IMR-90 (cell line): Measurements from ENCODE around the gene RECK. TPM values are rescaled to one million over a fixed set of nuclear protein-coding genes. Genes with fewer than 3 reads are reported as not detected.

Experiments
- ATAC-seq: fragments of 200-7000 bp; cut with Tn5 transposase; 2 replicates; pipeline ENCODE4 v1.9.1; 2020; ENCODE audit warnings: low read depth, mild to moderate bottlenecking, moderate library complexity
- BruUV-seq: library from RNA; stranded (reverse); fragments of 400-500 nt; replicated peaks from 2 replicates; lab custom pipeline; 2021; lab: Mats Ljungman, UMichigan
- CTCF ChIA-PET: fragments of 300-600 bp; formaldehyde crosslinking; extraction: SDS; loops from one replicate; lab custom pipeline; 2021; ENCODE audit warnings: antibody characterized with exemption; lab: Yijun Ruan, JAX
- POLR2A ChIA-PET: fragments of 300-600 bp; sonication (Branson Sonifier 250); formaldehyde crosslinking; loops from one replicate; lab custom pipeline; 2022; ENCODE audit warnings: antibody characterized with exemption; ENCODE audit not compliant: unreplicated experiment; lab: Charles Lee
- DNase-seq: peaks from one replicate; pipeline ENCODE4 v3.0.0; 2013
- H2AFZ ChIP-seq: replicated peaks from 2 replicates; pipeline ENCODE3; 2013; ENCODE audit warnings: low read length, mild to moderate bottlenecking; ENCODE audit not compliant: poor library complexity
- H2AK5ac ChIP-seq: 2 replicates; pipeline ENCODE4 v1.6.1; 2013; ENCODE audit warnings: low read depth, low read length, inconsistent platforms
- H2AK9ac ChIP-seq: replicated peaks from 2 replicates; pipeline ENCODE3; 2013; ENCODE audit warnings: mild to moderate bottlenecking, low read depth, low read length, moderate library complexity; ENCODE audit not compliant: poor library complexity
- H2BK120ac ChIP-seq: 2 replicates; pipeline ENCODE4 v1.6.1; 2013; ENCODE audit warnings: low read depth, low read length, inconsistent platforms
- H2BK15ac ChIP-seq: 3 replicates; pipeline ENCODE4 v1.6.1; 2013; ENCODE audit warnings: low read depth, low read length, inconsistent platforms
- H2BK20ac ChIP-seq: 2 replicates; pipeline ENCODE4 v1.6.1; 2013; ENCODE audit warnings: low read depth, mild to moderate bottlenecking, inconsistent platforms, low read length, moderate library complexity
- H2BK5ac ChIP-seq: 2 replicates; pipeline ENCODE4 v1.6.1; 2013; ENCODE audit warnings: mild to moderate bottlenecking, low read depth, low read length, inconsistent platforms; ENCODE audit not compliant: poor library complexity, severe bottlenecking
- H3K14ac ChIP-seq: replicated peaks from 2 replicates; pipeline ENCODE4 v1.6.1; 2013; ENCODE audit warnings: low read depth, low read length, inconsistent platforms
- H3K18ac ChIP-seq: 2 replicates; pipeline ENCODE4 v1.6.1; 2013; ENCODE audit warnings: low read depth, low read length, control low read depth
- H3K23ac ChIP-seq: 2 replicates; pipeline ENCODE4 v1.6.1; 2013; ENCODE audit warnings: low read depth, low read length, inconsistent platforms
- H3K27ac ChIP-seq: 2 replicates; pipeline ENCODE4 v1.5.1; 2013; ENCODE audit warnings: mild to moderate bottlenecking, control low read depth, low read length; ENCODE audit not compliant: insufficient read depth
- H3K27me3 ChIP-seq: 2 replicates; pipeline ENCODE4 v1.6.1; 2013; ENCODE audit warnings: low read length; ENCODE audit not compliant: control insufficient read depth, insufficient read depth
- H3K36me3 ChIP-seq: 2 replicates; pipeline ENCODE4 v1.6.1; 2013; ENCODE audit warnings: low read length, mixed read lengths; ENCODE audit not compliant: control insufficient read depth, insufficient read depth
- H3K4ac ChIP-seq: 2 replicates; pipeline ENCODE4 v1.6.1; 2013; ENCODE audit warnings: low read depth, low read length, inconsistent platforms
- H3K4me1 ChIP-seq: 2 replicates; pipeline ENCODE4 v1.6.1; 2013; ENCODE audit warnings: low read length, mixed read lengths; ENCODE audit not compliant: control insufficient read depth, insufficient read depth
- H3K4me2 ChIP-seq: 2 replicates; pipeline ENCODE4 v1.6.1; 2013; ENCODE audit warnings: low read depth, mild to moderate bottlenecking, control low read depth, low read length, moderate library complexity
- H3K4me3 ChIP-seq: 2 replicates; pipeline ENCODE4 v1.5.1; 2013; ENCODE audit warnings: low read depth, mild to moderate bottlenecking, control low read depth, low read length, moderate library complexity; ENCODE audit not compliant: insufficient read depth
- H3K56ac ChIP-seq: 2 replicates; pipeline ENCODE4 v1.6.1; 2013; ENCODE audit warnings: low read length, inconsistent platforms; ENCODE audit not compliant: insufficient read depth; ENCODE audit errors: extremely low read depth
- H3K79me1 ChIP-seq, 2 experiments: 2 replicates each; pipeline ENCODE4 v1.6.1; 2013; ENCODE audit warnings: low read length in 2 of 2, inconsistent platforms in 1 of 2, low read depth in 1 of 2
- H3K9ac ChIP-seq: 2 replicates; pipeline ENCODE4 v1.6.1; 2013; ENCODE audit warnings: low read depth, low read length, control low read depth
- H3K9me1 ChIP-seq: 2 replicates; pipeline ENCODE4 v1.6.1; 2013; ENCODE audit warnings: low read length, inconsistent platforms; ENCODE audit not compliant: insufficient read depth
- H3K9me3 ChIP-seq: 2 replicates; pipeline ENCODE4 v1.6.1; 2013; ENCODE audit warnings: low read length; ENCODE audit not compliant: control insufficient read depth, insufficient read depth
- H4K20me1 ChIP-seq: 2 replicates; pipeline ENCODE4 v1.6.1; 2013; ENCODE audit warnings: low read length, inconsistent platforms; ENCODE audit not compliant: insufficient read depth
- H4K5ac ChIP-seq: 2 replicates; pipeline ENCODE4 v1.6.1; 2013; ENCODE audit warnings: mild to moderate bottlenecking, low read depth, low read length, control low read depth
- H4K8ac ChIP-seq, 2 experiments: 2 replicates each; pipeline ENCODE4 v1.6.1; 2013; ENCODE audit warnings: low read depth in 2 of 2, low read length in 2 of 2, control low read depth in 1 of 2, inconsistent platforms in 1 of 2
- H4K91ac ChIP-seq: 2 replicates; pipeline ENCODE4 v1.6.1; 2013; ENCODE audit warnings: low read depth, low read length, inconsistent platforms; ENCODE audit not compliant: insufficient read depth
- BHLHE40 ChIP-seq: fragments of 150-350 bp; IDR thresholded peaks from 2 replicates; pipeline ENCODE4 v1.6.1; 2016; ENCODE audit warnings: mild to moderate bottlenecking, low read depth, low read length
- CEBPB ChIP-seq: IDR thresholded peaks from 2 replicates; pipeline ENCODE4 v1.6.1; 2012; ENCODE audit warnings: low read depth, low read length, improper control_type of control experiment
- CHD1 ChIP-seq: IDR thresholded peaks from 2 replicates; pipeline ENCODE4 v1.6.1; 2012; ENCODE audit warnings: low read depth, low read length, improper control_type of control experiment
- FOS ChIP-seq: fragments of 150-350 bp; IDR thresholded peaks from 2 replicates; pipeline ENCODE4 v1.6.1; 2016; ENCODE audit warnings: low read depth, low read length
- MAFK ChIP-seq: IDR thresholded peaks from 2 replicates; pipeline ENCODE4 v1.6.1; 2012; ENCODE audit warnings: low read depth, low read length, improper control_type of control experiment
- MAZ ChIP-seq: IDR thresholded peaks from 2 replicates; pipeline ENCODE4 v1.6.1; 2012; ENCODE audit warnings: low read depth, mild to moderate bottlenecking, low read length, improper control_type of control experiment, moderate library complexity, borderline replicate concordance
- MXI1 ChIP-seq: IDR thresholded peaks from 2 replicates; pipeline ENCODE4 v1.6.1; 2012; ENCODE audit warnings: low read depth, mild to moderate bottlenecking, low read length, moderate library complexity, borderline replicate concordance
- NFE2L2 ChIP-seq: fragments of 150-350 bp; IDR thresholded peaks from 2 replicates; pipeline ENCODE4 v1.6.1; 2016; ENCODE audit warnings: low read depth, mild to moderate bottlenecking, low read length
- POLR2A ChIP-seq: IDR thresholded peaks from 2 replicates; pipeline ENCODE4 v1.6.1; 2012; ENCODE audit warnings: mild to moderate bottlenecking, low read depth, low read length
- RAD21 ChIP-seq: IDR thresholded peaks from 2 replicates; pipeline ENCODE4 v1.6.1; 2012; ENCODE audit warnings: low read length, improper control_type of control experiment
- RCOR1 ChIP-seq: IDR thresholded peaks from 2 replicates; pipeline ENCODE4 v1.6.1; 2012; ENCODE audit warnings: mild to moderate bottlenecking, low read length, improper control_type of control experiment; ENCODE audit not compliant: insufficient replicate concordance
- RFX5 ChIP-seq: IDR thresholded peaks from 2 replicates; pipeline ENCODE4 v1.8.0; 2012; ENCODE audit warnings: low read depth, mild to moderate bottlenecking, low read length, moderate library complexity
- SMC3 ChIP-seq: fragments of 150-350 bp; IDR thresholded peaks from 2 replicates; pipeline ENCODE4 v1.6.1; 2016; ENCODE audit warnings: low read depth, mild to moderate bottlenecking, antibody characterized with exemption, low read length, moderate library complexity
- WGBS, 2 experiments: methylation state at CpG; one replicate each; pipeline versions ENCODE4 v1.1.5 to v1.1.7; 2013; ENCODE audit warnings: missing lambda C conversion rate in 2 of 2; ENCODE audit not compliant: insufficient read length in 1 of 2; ENCODE audit errors: extremely low coverage in 2 of 2; 5-methylcytosine and 5-hydroxymethylcytosine counted together
- dilution Hi-C: fragments of 300-500 bp; cut with HindIII; formaldehyde crosslinking; loops from one replicate; pipeline ENCODE4 v1.14.3; 2018; ENCODE audit warnings: low sequenced_read_pairs; ENCODE audit not compliant: unreplicated experiment
- in situ Hi-C: fragments of 300-500 bp; cut with MboI; formaldehyde crosslinking; loops from 3 replicates; pipeline ENCODE4 v1.14.3; 2019; ENCODE audit warnings: low sequenced_read_pairs, inconsistent platforms, mixed read lengths
- intact Hi-C: fragments of 100-400 bp; cut with micrococcal nuclease; formaldehyde crosslinking; loops from 2 replicates; pipeline ENCODE4 v1.10.0; 2022
- polyA plus RNA-seq, 3 experiments: library from polyadenylated mRNA; depleted of rRNA; stranded (reverse); fragments of >200 nt; gene quantifications; 2 replicates each; pipeline ENCODE4 v1.2.3, GENCODE V29; 2012; ENCODE audit warnings: low replicate concordance in 1 of 3
- total RNA-seq: library from RNA; depleted of rRNA; stranded (reverse); fragments of >200 nt; gene quantifications from 2 replicates; pipeline ENCODE4 v1.2.3, GENCODE V29; 2012
- TF ChIP-seq, protein P1 (sequence below): conservative IDR thresholded peaks from 2 replicates; pipeline ENCODE4 v1.5.1; 2012; ENCODE audit warnings: mild to moderate bottlenecking, low read depth, low read length, improper control_type of control experiment
- TF ChIP-seq, protein P2 (sequence below): fragments of 150-350 bp; IDR thresholded peaks from 2 replicates; pipeline ENCODE4 v1.6.1; 2016; ENCODE audit warnings: low read depth, mild to moderate bottlenecking, low read length, moderate library complexity, borderline replicate concordance
- TF ChIP-seq, protein P3 (sequence below): fragments of 150-350 bp; IDR thresholded peaks from 2 replicates; pipeline ENCODE4 v1.6.1; 2017; ENCODE audit warnings: mild to moderate bottlenecking, antibody characterized with exemption, low read length, low read depth

RECK gene
- total and polyA plus RNA-seq, 2 of the 4 experiments (the other 2 are of a cell fraction): 23.5 to 44.0 TPM

DNA sequence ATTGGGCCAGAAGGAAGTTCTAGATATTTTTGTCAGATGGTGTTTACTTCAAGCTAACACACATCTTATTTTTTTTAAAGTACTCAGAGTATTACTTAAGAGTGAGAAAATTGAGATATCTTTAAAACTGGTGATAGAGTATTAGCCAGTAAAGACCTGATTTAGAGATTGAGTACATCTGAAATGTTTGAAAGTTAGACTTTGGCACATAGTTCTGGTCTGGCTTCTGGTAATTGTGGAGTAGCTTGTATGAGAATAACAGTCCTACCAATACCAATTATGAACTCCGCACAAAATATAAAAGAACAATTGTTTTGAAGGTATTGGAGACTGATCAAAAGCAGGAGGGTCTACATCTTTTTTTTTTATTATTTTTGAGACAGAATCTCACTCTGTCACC, 55.3 kb downstream of the RECK start:
- Histone ChIP-seq H2BK20ac (peak overlapping the region; percentile 62; the same call in 1 of the 2 replicates), H2AK9ac (no peak overlapping the region), H3K27me3 (no peaks in the 10 kb centered on the region), H3K9ac (peak overlapping the region; percentile 39; the same call in 1 of the 2 replicates), H2BK120ac (peak overlapping the region; percentile 86), H3K9me3 (no peaks in the 10 kb centered on the region), H3K4me1 (peaks cover 21% of the 10 kb centered on the region), H2AFZ (no peak overlapping the region), H4K8ac (peak overlapping the region; percentile 82 to 94), H2BK5ac (peak overlapping the region; percentile 100), H3K18ac (peak overlapping the region; percentile 100), H3K4me3 (no peak overlapping the region), H3K23ac (peak overlapping the region; percentile 64; the same call in 1 of the 2 replicates), H3K14ac (peak overlapping the region; percentile 88), H4K91ac (peak overlapping the region; percentile 77), H3K4me2 (peak overlapping the region; percentile 81), H3K56ac (peak overlapping the region; percentile 96), H3K36me3 (peaks cover 6% of the 10 kb centered on the region), H3K9me1 (peaks cover 7% of the 10 kb centered on the region; the same call in 1 of the 2 replicates), H3K27ac (peak overlapping the region; percentile 99), H2AK5ac (no peak overlapping the region), H4K20me1 (no peaks in the 10 kb centered on the region; the same call in 1 of the 2 replicates), H2BK15ac (peak overlapping the region; percentile 87), H4K5ac (peak overlapping the region; percentile 98), H3K79me1 (peaks cover 15 to 19% of the 10 kb centered on the region in 2 experiments; a peak in 3 of 4 replicates), H3K4ac (peak overlapping the region; percentile 77)
- WGBS, 2 experiments: no CpG with 5 or more reads among the region's 1 CpG
- in situ Hi-C loops (no loop called here), dilution Hi-C loops (no loop called here), intact Hi-C loops (no loop called here)
- CTCF ChIA-PET: interaction anchor here (0.6 to 1.1 kb wide), 2 partner anchors 10 to 83 kb away, joined by 3 read pairs; no protein-coding TSS in a partner anchor
- ATAC-seq: no peak
- DNase-seq: no peak
- BruUV-seq: no TSS peak
- POLR2A ChIA-PET: no interaction called here
- no peak for TF ChIP-seq MAZ
- TF ChIP-seq, protein P1, sequence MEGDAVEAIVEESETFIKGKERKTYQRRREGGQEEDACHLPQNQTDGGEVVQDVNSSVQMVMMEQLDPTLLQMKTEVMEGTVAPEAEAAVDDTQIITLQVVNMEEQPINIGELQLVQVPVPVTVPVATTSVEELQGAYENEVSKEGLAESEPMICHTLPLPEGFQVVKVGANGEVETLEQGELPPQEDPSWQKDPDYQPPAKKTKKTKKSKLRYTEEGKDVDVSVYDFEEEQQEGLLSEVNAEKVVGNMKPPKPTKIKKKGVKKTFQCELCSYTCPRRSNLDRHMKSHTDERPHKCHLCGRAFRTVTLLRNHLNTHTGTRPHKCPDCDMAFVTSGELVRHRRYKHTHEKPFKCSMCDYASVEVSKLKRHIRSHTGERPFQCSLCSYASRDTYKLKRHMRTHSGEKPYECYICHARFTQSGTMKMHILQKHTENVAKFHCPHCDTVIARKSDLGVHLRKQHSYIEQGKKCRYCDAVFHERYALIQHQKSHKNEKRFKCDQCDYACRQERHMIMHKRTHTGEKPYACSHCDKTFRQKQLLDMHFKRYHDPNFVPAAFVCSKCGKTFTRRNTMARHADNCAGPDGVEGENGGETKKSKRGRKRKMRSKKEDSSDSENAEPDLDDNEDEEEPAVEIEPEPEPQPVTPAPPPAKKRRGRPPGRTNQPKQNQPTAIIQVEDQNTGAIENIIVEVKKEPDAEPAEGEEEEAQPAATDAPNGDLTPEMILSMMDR: no peak
- no peak for TF ChIP-seq RFX5
- no peak for TF ChIP-seq RAD21
- no peak for TF ChIP-seq SMC3
- TF ChIP-seq POLR2A: no peak
- TF ChIP-seq FOS: no peak
- no peak for TF ChIP-seq MXI1
- TF ChIP-seq, protein P2, sequence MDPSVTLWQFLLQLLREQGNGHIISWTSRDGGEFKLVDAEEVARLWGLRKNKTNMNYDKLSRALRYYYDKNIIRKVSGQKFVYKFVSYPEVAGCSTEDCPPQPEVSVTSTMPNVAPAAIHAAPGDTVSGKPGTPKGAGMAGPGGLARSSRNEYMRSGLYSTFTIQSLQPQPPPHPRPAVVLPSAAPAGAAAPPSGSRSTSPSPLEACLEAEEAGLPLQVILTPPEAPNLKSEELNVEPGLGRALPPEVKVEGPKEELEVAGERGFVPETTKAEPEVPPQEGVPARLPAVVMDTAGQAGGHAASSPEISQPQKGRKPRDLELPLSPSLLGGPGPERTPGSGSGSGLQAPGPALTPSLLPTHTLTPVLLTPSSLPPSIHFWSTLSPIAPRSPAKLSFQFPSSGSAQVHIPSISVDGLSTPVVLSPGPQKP: no peak
- no peak for TF ChIP-seq NFE2L2
- TF ChIP-seq CHD1: no peak
- no peak for TF ChIP-seq RCOR1
- TF ChIP-seq BHLHE40: no peak
- no peak for TF ChIP-seq CEBPB
- TF ChIP-seq MAFK: no peak
- TF ChIP-seq, protein P3, sequence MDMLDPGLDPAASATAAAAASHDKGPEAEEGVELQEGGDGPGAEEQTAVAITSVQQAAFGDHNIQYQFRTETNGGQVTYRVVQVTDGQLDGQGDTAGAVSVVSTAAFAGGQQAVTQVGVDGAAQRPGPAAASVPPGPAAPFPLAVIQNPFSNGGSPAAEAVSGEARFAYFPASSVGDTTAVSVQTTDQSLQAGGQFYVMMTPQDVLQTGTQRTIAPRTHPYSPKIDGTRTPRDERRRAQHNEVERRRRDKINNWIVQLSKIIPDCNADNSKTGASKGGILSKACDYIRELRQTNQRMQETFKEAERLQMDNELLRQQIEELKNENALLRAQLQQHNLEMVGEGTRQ: no peak
